Erythroblast (primary cell): Measurements from ENCODE around the gene IPO13.

Source experiments
- GATA1 ChIP-seq: IDR thresholded peaks from 2 replicates; pipeline ENCODE4 v1.6.1; 2011; ENCODE audit warnings: low read depth, mild to moderate bottlenecking, control low read depth, low read length, moderate library complexity
- POLR2A ChIP-seq: IDR thresholded peaks from 2 replicates; pipeline ENCODE4 v1.6.1; 2011; ENCODE audit warnings: mild to moderate bottlenecking, low read length

DNA sequence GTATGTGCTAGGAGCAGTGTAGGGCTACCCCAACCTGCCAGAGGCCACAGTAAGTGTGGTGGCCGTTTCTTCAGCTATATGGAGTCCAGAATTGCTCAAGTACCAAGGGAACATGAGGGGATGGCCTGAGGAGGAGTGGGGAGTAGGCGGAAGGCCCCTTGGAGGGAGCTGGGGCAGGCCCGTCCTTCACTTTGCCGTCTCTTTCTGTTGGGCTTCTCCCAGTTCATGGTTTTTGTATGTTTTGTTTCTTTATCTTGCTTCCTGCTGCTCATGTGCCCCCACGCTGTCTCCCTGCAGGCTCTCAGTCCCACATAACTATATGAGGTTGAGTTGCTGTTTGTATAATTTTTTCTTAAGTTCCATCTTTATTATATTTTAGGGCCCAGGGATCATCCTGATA, 17.1 kb downstream of the IPO13 start:
- TF ChIP-seq POLR2A (no peak), GATA1 (no peak)
